WTC11 (cell line): ENCODE data around the gene SLIT3. TPM values are rescaled to one million over a fixed set of nuclear protein-coding genes. Genes with fewer than 3 reads are reported as not detected.

Experiments
- ATAC-seq: fragments of 200-7000 bp; cut with Tn5 transposase; 2 replicates; pipeline ENCODE4 v1.10.0; 2021; ENCODE audit warnings: mild to moderate bottlenecking, moderate library complexity
- CTCF ChIA-PET: fragments of 300-600 bp; sonication (Branson Sonifier 250); formaldehyde crosslinking; loops from one replicate; lab custom pipeline; 2021; ENCODE audit warnings: antibody characterized with exemption; lab: Charles Lee
- POLR2A ChIA-PET: fragments of 350-600 bp; sonication (Branson Sonifier 250); formaldehyde crosslinking; loops from one replicate; lab custom pipeline; 2021; ENCODE audit warnings: antibody characterized with exemption; lab: Charles Lee
- DNase-seq: peaks from one replicate; pipeline ENCODE4 v3.0.0; 2021; ENCODE audit warnings: low spot score
- H3K27ac Mint-ChIP-seq: 2 replicates; pipeline ENCODE4 v1.8.0; 2021; ENCODE audit warnings: mixed read lengths
- H3K27me3 Mint-ChIP-seq: 2 replicates; pipeline ENCODE4 v1.8.0; 2021; ENCODE audit warnings: low read depth, mild to moderate bottlenecking, moderate library complexity, mixed read lengths
- H3K36me3 Mint-ChIP-seq: 2 replicates; pipeline ENCODE4 v1.8.0; 2021; ENCODE audit warnings: mixed read lengths
- H3K4me1 Mint-ChIP-seq: 2 replicates; pipeline ENCODE4 v1.8.0; 2022; ENCODE audit warnings: mixed read lengths
- H3K4me3 Mint-ChIP-seq: 2 replicates; pipeline ENCODE4 v1.8.0; 2021; ENCODE audit warnings: mild to moderate bottlenecking, moderate library complexity, mixed read lengths
- H3K9me3 Mint-ChIP-seq: 2 replicates; pipeline ENCODE4 v1.8.0; 2021; ENCODE audit warnings: mixed read lengths
- AFF4 ChIP-seq: sonication (generic); formaldehyde crosslinking; IDR thresholded peaks from 2 replicates; pipeline ENCODE4 v1.8.1; 2023; ENCODE audit warnings: mild to moderate bottlenecking, missing genetic modification reagents, borderline replicate concordance
- ETV6 ChIP-seq: sonication (generic); formaldehyde crosslinking; IDR thresholded peaks from 2 replicates; pipeline ENCODE4 v1.8.1; 2022; ENCODE audit warnings: mild to moderate bottlenecking, missing genetic modification reagents
- FOXK1 ChIP-seq: sonication (generic); formaldehyde crosslinking; IDR thresholded peaks from 2 replicates; pipeline ENCODE4 v1.8.0; 2022; ENCODE audit warnings: mild to moderate bottlenecking, moderate library complexity, missing genetic modification reagents
- GRHL2 ChIP-seq: fragments of 250-450 bp; sonication (Bioruptor Pico); IDR thresholded peaks from 2 replicates; pipeline ENCODE4 v1.8.0; 2022; ENCODE audit warnings: mild to moderate bottlenecking, moderate library complexity; ENCODE audit not compliant: insufficient replicate concordance, severe bottlenecking
- JUN ChIP-seq: sonication (generic); formaldehyde crosslinking; IDR thresholded peaks from 2 replicates; pipeline ENCODE4 v1.8.0; 2023; ENCODE audit warnings: mild to moderate bottlenecking, missing genetic modification reagents
- MAX ChIP-seq: sonication (generic); formaldehyde crosslinking; IDR thresholded peaks from 2 replicates; pipeline ENCODE4 v1.8.0; 2022; ENCODE audit warnings: mild to moderate bottlenecking, missing genetic modification reagents
- NR1H2 ChIP-seq: sonication (generic); formaldehyde crosslinking; IDR thresholded peaks from 2 replicates; pipeline ENCODE4 v1.9.0; 2021; ENCODE audit warnings: mild to moderate bottlenecking, moderate library complexity, missing genetic modification reagents
- PRRX2 ChIP-seq: fragments of 250-450 bp; sonication (Bioruptor Pico); IDR thresholded peaks from 2 replicates; pipeline ENCODE4 v1.8.0; 2021; ENCODE audit warnings: mild to moderate bottlenecking
- RELA ChIP-seq: sonication (generic); formaldehyde crosslinking; IDR thresholded peaks from 2 replicates; pipeline ENCODE4 v1.8.1; 2022; ENCODE audit warnings: missing genetic modification reagents, mild to moderate bottlenecking, borderline replicate concordance
- TEAD1 ChIP-seq: sonication (generic); formaldehyde crosslinking; IDR thresholded peaks from 2 replicates; pipeline ENCODE4 v1.8.0; 2022; ENCODE audit warnings: mild to moderate bottlenecking, missing genetic modification reagents
- TP53 ChIP-seq: sonication (generic); formaldehyde crosslinking; IDR thresholded peaks from 2 replicates; pipeline ENCODE4 v1.8.1; 2023; ENCODE audit warnings: mild to moderate bottlenecking, missing genetic modification reagents
- ZNF138 ChIP-seq: sonication (generic); formaldehyde crosslinking; conservative IDR thresholded peaks from 2 replicates; pipeline ENCODE4 v1.8.1; 2022; ENCODE audit warnings: mild to moderate bottlenecking, moderate library complexity, missing genetic modification reagents
- ZNF219 ChIP-seq: sonication (generic); formaldehyde crosslinking; IDR thresholded peaks from 2 replicates; pipeline ENCODE4 v1.8.0; 2023; ENCODE audit warnings: missing genetic modification reagents, mild to moderate bottlenecking, borderline replicate concordance
- ZNF232 ChIP-seq: sonication (generic); formaldehyde crosslinking; IDR thresholded peaks from 2 replicates; pipeline ENCODE4 v1.8.0; 2022; ENCODE audit warnings: mild to moderate bottlenecking, missing genetic modification reagents
- total RNA-seq: library from RNA; stranded (reverse); gene quantifications from 3 replicates; pipeline ENCODE4 v1.2.3, GENCODE V29; 2021
- TF ChIP-seq, protein P1 (sequence below): sonication (generic); formaldehyde crosslinking; IDR thresholded peaks from 2 replicates; pipeline ENCODE4 v1.8.0; 2022; ENCODE audit warnings: mild to moderate bottlenecking, missing genetic modification reagents
- TF ChIP-seq, protein P2 (sequence below): sonication (generic); formaldehyde crosslinking; conservative IDR thresholded peaks from 2 replicates; pipeline ENCODE4 v1.8.1; 2023; ENCODE audit warnings: mild to moderate bottlenecking, low read depth, missing genetic modification reagents, moderate library complexity
- TF ChIP-seq, protein P3 (sequence below): fragments of 250-450 bp; sonication (Bioruptor Pico); IDR thresholded peaks from 2 replicates; pipeline ENCODE4 v1.9.0; 2021; ENCODE audit warnings: moderate library complexity, mild to moderate bottlenecking, inconsistent platforms, borderline replicate concordance
- TF ChIP-seq, protein P4 (sequence below): sonication (generic); formaldehyde crosslinking; IDR thresholded peaks from 2 replicates; pipeline ENCODE4 v1.8.1; 2023; ENCODE audit warnings: mild to moderate bottlenecking, moderate library complexity, missing genetic modification reagents
- TF ChIP-seq, protein P5 (sequence below): sonication (generic); formaldehyde crosslinking; IDR thresholded peaks from 2 replicates; pipeline ENCODE4 v1.8.1; 2022; ENCODE audit warnings: missing genetic modification reagents, borderline replicate concordance

SLIT3 gene
- total RNA-seq, 1 experiment from 2014 or later = 1.9 TPM

DNA sequence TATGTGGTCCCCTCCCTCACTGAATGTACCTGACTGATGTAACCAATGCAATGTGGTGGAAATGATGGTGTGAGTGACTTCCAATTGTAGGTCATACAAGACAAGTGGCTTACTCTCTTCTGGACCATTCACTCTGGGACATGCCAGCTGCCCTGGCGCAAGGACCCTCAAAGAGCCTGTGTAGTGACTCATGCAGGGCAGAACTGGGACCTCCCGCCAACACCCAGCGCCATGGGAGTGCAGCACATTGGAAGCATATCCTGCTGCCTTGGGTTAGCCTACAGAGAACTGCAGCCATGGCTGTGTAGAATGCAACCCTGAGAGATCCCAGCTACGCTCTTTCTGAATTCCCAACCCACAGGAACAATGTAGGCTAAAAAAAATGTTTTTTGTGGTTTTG lies 631.8 kb downstream of the SLIT3 start:
- Mint-ChIP-seq H3K27me3 (no peaks in the 10 kb centered on the region), H3K36me3 (no peaks in the 10 kb centered on the region), H3K4me3 (no peak overlapping the region), H3K9me3 (no peaks in the 10 kb centered on the region)
- DNase-seq (no peak), ATAC-seq (no peak)
- POLR2A ChIA-PET = no interaction called here
- TF ChIP-seq, protein P1, sequence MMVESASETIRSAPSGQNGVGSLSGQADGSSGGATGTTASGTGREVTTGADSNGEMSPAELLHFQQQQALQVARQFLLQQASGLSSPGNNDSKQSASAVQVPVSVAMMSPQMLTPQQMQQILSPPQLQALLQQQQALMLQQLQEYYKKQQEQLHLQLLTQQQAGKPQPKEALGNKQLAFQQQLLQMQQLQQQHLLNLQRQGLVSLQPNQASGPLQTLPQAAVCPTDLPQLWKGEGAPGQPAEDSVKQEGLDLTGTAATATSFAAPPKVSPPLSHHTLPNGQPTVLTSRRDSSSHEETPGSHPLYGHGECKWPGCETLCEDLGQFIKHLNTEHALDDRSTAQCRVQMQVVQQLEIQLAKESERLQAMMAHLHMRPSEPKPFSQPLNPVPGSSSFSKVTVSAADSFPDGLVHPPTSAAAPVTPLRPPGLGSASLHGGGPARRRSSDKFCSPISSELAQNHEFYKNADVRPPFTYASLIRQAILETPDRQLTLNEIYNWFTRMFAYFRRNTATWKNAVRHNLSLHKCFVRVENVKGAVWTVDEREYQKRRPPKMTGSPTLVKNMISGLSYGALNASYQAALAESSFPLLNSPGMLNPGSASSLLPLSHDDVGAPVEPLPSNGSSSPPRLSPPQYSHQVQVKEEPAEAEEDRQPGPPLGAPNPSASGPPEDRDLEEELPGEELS = no peak
- no peak for TF ChIP-seq PRRX2 (CRISPR knock-in tag)
- TF ChIP-seq FOXK1 (CRISPR knock-in tag) = no peak
- no peak for TF ChIP-seq NR1H2 (CRISPR knock-in tag)
- TF ChIP-seq, protein P2, sequence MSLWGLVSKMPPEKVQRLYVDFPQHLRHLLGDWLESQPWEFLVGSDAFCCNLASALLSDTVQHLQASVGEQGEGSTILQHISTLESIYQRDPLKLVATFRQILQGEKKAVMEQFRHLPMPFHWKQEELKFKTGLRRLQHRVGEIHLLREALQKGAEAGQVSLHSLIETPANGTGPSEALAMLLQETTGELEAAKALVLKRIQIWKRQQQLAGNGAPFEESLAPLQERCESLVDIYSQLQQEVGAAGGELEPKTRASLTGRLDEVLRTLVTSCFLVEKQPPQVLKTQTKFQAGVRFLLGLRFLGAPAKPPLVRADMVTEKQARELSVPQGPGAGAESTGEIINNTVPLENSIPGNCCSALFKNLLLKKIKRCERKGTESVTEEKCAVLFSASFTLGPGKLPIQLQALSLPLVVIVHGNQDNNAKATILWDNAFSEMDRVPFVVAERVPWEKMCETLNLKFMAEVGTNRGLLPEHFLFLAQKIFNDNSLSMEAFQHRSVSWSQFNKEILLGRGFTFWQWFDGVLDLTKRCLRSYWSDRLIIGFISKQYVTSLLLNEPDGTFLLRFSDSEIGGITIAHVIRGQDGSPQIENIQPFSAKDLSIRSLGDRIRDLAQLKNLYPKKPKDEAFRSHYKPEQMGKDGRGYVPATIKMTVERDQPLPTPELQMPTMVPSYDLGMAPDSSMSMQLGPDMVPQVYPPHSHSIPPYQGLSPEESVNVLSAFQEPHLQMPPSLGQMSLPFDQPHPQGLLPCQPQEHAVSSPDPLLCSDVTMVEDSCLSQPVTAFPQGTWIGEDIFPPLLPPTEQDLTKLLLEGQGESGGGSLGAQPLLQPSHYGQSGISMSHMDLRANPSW (CRISPR knock-in tag) = no peak
- no peak for TF ChIP-seq ETV6
- no peak for TF ChIP-seq ZNF219 (CRISPR knock-in tag)
- TF ChIP-seq, protein P3, sequence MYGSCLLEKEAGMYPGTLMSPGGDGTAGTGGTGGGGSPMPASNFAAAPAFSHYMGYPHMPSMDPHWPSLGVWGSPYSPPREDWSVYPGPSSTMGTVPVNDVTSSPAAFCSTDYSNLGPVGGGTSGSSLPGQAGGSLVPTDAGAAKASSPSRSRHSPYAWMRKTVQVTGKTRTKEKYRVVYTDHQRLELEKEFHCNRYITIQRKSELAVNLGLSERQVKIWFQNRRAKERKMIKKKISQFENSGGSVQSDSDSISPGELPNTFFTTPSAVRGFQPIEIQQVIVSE (CRISPR knock-in tag) = no peak
- no peak for TF ChIP-seq JUN (CRISPR knock-in tag)
- TF ChIP-seq, all 79 proteins: peak for 0
- no peak overlapping the region for H3K27ac Mint-ChIP-seq
- H3K4me1 Mint-ChIP-seq = no peaks in the 10 kb centered on the region
- CTCF ChIA-PET = no interaction called here

DNA sequence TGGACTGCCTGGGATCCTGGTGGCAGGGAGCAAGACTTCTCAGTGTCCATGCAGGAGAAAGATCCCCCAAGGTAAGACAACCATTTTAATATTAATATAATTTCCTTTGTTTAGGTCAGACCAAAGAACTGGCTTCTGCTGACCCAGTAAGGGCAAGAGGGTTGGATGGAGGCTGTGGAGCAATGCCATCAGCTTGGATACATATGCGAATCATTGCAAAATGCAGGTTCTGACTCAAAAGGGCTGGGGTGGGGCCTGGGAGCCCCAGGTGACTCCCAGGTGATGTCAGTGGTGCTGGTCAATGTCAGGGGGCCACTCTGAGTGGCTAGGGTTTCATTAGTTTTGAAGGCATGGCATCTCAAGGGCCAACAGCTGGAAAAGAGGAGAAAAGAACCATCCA lies 632.9 kb downstream of the SLIT3 start:
- ChIA-PET CTCF (no interaction called here), POLR2A (no interaction called here)
- Mint-ChIP-seq H3K4me3 (no peak overlapping the region), H3K27ac (no peak overlapping the region), H3K9me3 (no peaks in the 10 kb centered on the region)
- no peak for DNase-seq
- TF ChIP-seq JUN (CRISPR knock-in tag) = no peak
- TF ChIP-seq RELA (CRISPR knock-in tag) = no peak
- no peak for TF ChIP-seq MAX (CRISPR knock-in tag)
- TF ChIP-seq ETV6 = no peak
- TF ChIP-seq, all 79 proteins: peak for 0
- H3K36me3 Mint-ChIP-seq = no peaks in the 10 kb centered on the region
- H3K27me3 Mint-ChIP-seq = no peaks in the 10 kb centered on the region
- H3K4me1 Mint-ChIP-seq = no peaks in the 10 kb centered on the region
- no peak for ATAC-seq

DNA sequence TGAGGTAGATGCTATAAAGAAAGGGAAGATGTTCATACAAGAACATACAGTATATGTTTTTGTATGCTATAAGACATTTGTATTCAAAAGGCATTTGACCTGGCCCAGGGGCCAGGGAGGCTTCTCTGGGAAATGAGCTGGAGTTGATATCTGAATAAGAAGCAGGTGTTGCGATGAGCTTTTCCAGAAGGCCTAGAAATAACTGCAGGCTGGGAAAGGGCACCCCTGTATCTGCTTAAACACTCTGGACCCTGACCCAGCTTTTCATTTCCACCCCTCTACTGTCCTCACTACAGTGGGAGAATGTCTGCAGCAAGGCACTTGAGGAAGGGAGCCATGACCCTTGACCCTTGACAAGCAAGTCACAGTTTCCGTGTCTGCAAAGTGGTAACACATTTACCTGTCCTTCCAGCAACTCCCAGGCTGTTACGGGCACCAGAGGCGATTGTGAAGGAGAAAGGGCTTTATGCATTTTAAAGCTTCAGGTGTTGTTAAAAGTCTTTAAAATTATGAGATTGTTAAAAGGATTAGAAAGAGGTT lies 633.6 kb downstream of the SLIT3 start:
- CTCF ChIA-PET = no interaction called here
- Mint-ChIP-seq H3K4me1 (no peaks in the 10 kb centered on the region), H3K36me3 (no peaks in the 10 kb centered on the region), H3K4me3 (no peak overlapping the region), H3K27me3 (no peaks in the 10 kb centered on the region)
- no peak for DNase-seq
- no peak for ATAC-seq
- POLR2A ChIA-PET = no interaction called here
- TF ChIP-seq AFF4 (CRISPR knock-in tag) = no peak
- TF ChIP-seq TEAD1 (CRISPR knock-in tag) = no peak
- TF ChIP-seq, protein P4, sequence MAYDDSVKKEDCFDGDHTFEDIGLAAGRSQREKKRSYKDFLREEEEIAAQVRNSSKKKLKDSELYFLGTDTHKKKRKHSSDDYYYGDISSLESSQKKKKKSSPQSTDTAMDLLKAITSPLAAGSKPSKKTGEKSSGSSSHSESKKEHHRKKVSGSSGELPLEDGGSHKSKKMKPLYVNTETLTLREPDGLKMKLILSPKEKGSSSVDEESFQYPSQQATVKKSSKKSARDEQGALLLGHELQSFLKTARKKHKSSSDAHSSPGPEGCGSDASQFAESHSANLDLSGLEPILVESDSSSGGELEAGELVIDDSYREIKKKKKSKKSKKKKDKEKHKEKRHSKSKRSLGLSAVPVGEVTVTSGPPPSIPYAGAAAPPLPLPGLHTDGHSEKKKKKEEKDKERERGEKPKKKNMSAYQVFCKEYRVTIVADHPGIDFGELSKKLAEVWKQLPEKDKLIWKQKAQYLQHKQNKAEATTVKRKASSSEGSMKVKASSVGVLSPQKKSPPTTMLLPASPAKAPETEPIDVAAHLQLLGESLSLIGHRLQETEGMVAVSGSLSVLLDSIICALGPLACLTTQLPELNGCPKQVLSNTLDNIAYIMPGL (CRISPR knock-in tag) = no peak
- no peak for TF ChIP-seq GRHL2 (CRISPR knock-in tag)
- TF ChIP-seq, protein P5, sequence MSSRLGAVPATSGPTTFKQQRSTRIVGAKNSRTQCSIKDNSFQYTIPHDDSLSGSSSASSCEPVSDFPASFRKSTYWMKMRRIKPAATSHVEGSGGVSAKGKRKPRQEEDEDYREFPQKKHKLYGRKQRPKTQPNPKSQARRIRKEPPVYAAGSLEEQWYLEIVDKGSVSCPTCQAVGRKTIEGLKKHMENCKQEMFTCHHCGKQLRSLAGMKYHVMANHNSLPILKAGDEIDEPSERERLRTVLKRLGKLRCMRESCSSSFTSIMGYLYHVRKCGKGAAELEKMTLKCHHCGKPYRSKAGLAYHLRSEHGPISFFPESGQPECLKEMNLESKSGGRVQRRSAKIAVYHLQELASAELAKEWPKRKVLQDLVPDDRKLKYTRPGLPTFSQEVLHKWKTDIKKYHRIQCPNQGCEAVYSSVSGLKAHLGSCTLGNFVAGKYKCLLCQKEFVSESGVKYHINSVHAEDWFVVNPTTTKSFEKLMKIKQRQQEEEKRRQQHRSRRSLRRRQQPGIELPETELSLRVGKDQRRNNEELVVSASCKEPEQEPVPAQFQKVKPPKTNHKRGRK = no peak
- TF ChIP-seq TP53 = no peak
- no peak for TF ChIP-seq ZNF232
- TF ChIP-seq ZNF138 (CRISPR knock-in tag) = no peak
- TF ChIP-seq, all 79 proteins: peak for 0
- Mint-ChIP-seq H3K27ac (no peak overlapping the region), H3K9me3 (no peaks in the 10 kb centered on the region)
